ENCODE measurements around the gene INSR. TPM values are rescaled to one million over a fixed set of nuclear protein-coding genes. Genes with fewer than 3 reads are reported as not detected.
"Not testable (repeated sequence)": the region's sequence is repeated elsewhere in the genome, so short reads cannot be mapped to it uniquely, and the experiment has no call there.

The INSR gene
- total RNA-seq, 1 experiment from 2014 or later, result 0.72 TPM

DNA sequence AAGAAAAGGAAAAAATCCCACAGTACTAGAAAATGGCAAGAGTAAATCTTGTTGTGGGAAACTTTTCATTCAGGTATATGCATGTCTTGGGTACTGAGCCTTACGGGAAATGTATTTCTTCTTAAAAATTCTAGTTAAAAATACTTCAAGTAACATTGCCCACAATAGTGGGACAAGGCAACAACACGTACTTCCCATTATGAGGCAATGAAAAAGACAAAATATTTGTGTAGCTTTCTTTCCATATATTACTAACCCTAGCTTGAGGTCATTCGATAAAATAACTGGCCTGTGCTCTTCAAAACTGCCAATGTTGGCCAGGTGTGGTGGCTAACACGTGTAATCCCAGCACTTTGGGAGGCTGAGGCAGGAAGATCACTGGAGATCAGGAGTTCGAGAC is 99.2 kb downstream of the INSR start:
- no peak for DNase-seq (ENCODE audit: low read depth)

DNA sequence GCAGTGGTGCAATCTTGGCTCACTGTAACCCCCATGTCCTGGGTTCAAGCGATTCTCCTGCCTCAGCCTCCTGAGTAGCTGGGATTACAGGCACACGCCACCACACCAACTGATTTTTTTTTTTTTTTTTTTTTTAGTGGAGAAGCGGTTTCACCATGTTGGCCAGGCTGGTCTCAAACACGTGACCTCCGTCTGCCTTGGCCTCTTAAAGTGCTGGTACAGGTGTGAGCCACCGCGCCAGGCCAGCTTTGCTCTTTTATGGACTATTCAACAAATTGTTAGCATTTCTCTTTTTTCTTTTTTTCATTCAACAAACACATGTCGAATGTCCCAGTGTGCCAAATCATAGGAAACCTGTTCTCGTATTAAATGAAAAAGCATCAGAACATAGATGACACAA is 99.6 kb downstream of the INSR start:
- no peak for DNase-seq (ENCODE audit: low read depth)

DNA sequence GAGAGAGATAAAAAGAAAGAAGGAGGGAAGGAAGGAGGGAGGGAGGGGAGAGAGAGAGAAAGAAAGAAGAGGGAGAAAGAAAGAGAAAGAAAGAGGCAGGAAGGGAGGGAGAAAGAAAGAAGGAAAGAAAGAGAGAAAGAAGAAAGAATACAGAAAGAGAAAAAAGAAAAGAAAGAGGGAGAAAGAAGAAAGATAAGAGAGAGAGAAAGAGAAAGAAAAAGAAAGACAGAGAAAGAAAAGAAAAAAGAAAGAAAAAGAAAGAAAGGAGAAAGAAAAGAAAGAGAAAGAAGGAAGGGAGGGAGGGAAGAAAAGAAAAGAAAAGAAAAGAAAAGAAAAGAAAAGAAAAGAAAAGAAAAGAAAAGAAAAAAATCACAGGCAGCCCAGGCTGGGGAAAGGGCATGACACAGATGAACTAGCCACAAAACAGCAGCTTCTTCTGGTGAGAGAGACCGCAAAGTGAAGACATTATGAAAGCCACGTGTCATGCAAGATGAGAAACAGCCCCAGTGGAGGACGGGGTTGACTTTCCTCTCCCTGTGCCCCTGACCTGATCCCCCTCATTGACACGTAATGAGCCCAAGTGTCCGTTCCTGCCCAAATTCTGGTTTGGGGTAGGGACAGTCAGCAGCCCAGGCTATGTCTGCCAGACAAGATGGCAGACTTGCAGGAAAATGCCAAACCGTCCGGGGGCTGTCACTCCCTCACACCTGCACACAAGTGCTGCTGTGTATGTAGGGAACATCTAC is 102.1 kb downstream of the INSR start:
- peak; percentile 27 for DNase-seq (ENCODE audit: low read depth)

DNA sequence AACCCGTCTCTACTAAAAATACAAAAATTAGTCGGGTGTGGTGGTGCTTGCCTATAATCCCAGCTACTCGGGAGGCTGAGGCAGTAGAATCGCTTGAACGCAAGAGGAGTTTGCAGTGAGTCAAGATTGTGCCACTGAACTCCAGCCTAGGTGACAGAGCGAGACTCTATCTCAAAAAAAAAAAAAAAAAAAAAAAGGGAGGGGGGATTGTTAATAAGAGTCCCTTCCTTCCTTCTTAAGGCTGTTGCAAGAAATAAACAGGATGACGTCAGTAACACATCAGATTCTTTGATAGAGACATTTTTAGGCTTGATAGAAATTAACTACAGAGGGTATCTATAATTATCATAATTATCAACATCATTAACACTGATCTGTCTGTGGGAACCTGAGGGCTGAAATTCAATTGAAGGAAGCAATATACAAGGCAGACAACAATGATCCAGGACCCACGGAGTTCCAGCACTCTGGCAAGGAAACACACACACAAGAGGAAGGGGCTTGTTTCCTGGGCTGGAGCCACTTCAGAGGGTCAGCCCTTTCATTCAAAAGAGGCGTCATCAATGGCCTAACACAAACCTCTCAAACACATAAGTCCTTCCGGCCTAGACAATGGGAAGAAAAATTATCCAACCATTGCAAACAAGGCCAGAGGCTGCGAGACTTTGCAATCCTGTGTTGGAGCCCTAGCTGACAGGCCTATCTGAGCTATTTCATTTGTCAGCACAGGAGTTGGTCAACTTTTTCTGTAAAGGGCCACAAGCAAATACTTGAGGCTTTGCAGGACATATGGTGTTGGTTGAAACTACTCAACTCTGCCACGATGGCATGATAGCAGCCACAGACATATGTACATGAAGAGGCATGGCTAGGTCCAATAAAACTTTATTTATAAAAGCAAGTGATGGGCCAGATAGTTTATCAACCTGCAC is 105.2 kb downstream of the INSR start:
- DNase-seq (ENCODE audit: low read depth), result no peak

DNA sequence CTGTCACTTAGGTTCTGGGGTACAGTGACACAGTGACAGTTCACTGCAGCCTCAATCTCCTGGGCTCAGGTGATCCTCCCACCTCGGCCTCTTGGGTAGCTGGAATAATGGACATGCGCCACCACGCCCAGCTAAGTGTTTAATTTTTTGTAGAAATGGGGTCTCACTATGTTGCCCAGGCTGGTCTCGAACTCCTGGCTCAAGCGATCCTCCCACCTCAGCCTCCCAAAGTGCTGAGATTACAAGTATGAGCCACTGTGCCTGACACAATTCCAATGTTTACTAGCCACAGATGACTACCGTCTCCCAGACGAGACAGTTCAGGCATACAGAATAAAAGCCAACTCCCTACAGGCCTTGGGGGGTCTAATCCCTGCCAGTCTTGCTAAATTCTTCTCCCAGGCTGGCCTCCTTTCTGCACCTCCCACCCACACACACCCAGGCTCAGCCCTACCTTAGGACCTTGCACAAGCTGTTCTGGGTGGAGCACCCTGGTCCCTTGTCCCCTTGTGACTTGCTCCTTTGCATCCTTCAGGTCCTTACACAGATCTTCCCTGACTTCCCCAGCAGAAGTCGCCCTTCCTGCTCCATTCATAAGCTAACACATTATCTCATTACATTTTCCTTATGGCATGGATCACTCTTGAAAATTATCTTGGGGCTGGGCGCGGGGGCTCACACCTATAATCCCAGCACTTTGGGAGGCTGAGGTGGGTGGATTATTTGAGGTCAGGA is 106.4 kb downstream of the INSR start:
- DNase-seq (ENCODE audit: low read depth), result no peak

DNA sequence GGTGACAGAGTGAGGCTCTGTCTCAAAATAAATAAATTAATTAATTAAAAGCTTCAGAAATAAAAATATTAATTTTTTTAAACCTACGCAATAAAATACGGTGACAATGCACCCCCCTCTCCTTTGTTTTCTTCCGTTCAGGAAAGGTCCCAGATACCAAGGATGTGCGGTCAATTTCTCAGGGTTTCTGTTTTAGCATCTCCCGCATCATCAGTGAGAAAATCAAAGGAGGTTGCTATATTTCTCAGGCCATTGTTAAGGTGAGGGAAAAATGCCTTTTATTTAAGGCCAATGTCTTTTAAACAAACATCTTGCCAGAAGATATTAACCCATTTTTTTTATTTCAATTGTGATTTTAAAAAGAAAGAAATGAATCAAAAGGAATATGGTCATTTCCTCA is 111.7 kb downstream of the INSR start:
- no peak for DNase-seq (ENCODE audit: low read depth)

DNA sequence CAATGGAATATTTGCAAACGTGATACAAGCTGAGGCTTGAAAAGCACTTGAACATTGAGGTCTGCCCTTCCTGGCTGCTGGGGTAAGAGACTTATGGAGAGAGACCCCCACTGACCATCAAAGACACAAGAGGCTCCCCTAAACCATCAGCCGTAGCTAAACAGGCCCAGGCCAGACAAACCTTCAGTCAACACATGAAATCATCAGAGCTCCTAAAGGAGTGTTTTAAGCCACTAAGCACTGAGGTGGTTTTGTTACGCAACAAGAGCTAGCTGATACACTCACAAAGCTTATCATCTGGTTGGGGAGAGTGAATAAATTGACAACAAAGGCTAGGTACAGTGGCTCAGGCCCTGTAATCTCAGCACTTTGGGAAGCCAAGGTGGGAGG is 114.3 kb downstream of the INSR start:
- DNase-seq (ENCODE audit: low read depth), result no peak

DNA sequence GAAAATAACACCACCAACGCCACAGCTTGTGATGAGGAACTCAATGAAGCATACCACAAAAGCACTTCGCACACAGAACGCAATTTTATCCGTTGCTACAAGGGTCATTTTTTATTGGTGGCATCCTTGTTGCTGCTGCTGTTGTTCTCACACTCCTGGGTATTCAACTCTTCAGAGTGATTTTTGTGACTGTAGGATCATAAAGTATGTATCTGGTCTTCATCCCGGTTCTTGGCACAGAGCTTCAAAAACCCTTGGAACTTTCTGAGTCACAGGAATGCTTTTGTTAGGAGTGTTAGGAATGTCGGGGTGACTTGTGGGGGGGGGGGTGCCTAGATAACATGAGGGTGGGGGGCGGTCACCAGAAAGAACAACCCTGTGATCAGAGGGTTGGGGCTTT is 116.3 kb downstream of the INSR start:
- DNase-seq (ENCODE audit: low read depth), result no peak

DNA sequence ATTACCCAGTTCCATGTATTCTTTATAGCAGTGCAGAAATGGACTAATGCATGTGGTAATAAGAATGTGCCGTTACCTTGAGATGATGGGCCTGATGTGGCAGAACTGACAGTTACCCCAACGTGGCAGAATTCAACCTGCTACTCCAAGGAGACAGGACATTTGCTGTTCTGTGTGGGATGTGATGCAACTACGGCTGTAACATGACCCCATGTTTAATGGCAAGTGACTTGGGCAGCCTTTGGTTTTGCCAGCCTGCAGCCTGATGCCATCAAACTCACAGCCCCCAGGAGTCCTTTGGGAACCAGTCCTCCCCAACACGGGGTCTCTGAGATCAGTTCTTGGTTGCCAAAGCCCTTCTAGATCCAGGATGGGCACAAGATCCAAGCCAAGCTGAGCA is 117.4 kb downstream of the INSR start:
- DNase-seq (ENCODE audit: low read depth), result no peak

DNA sequence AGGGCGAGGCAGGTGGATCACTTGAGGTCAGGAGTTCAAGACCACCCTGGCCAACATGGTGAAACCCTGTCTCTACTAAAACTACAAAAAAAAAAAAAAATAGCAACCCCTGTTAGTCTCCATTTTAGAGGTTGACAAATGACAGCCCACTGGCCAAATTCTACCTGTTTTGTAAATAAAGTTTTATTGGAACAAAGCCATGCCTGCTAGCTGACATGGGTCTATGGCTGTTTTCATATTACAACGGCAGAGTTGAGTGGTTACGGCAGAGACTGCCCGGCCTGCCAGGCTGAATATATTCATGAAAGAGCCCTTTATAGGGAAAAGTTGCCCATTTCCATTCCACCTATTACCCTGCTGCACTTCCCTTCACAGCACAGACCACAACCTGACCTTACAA is 121.4 kb downstream of the INSR start:
- no peak for DNase-seq (ENCODE audit: low read depth)

DNA sequence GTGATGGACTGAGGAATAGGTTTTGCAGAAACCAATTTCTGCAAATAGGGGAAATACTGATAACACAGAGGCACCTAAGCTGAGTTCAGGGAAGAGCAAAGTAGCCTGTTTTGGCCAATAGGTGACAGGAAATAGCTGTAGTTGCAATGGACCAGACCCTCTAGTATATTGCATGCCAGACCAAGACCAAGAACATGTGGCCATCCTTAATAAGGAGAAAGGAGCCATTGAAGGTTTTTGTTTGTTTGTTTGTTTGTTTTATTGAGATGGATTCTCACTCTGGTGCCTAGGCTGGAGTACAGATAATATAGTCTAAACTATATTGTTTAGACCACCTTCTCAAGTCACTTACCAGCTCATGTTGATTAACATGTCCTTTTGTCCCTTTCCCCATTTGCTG is 123.2 kb downstream of the INSR start:
- DNase-seq (ENCODE audit: low read depth), result no peak

DNA sequence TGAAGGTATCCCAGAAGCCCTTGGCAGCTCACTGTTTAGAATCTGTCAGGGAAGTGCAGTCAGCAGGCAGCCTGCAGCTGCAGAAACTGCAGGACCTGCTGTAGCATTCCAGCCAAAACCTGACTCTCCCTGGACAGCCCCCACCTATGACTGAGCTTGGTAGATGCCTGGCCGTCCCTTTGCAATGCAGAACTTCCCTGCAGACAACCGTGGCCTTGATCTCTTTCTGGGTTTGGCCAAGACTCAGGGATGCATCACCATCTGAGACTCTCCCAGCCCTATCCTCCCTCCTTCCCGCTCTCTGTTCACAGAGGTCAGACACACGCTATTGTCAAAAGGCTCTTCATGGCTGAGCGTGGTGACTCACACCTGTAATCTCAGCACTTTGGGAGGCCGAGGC is 125.3 kb downstream of the INSR start:
- no peak for DNase-seq (ENCODE audit: low read depth)

DNA sequence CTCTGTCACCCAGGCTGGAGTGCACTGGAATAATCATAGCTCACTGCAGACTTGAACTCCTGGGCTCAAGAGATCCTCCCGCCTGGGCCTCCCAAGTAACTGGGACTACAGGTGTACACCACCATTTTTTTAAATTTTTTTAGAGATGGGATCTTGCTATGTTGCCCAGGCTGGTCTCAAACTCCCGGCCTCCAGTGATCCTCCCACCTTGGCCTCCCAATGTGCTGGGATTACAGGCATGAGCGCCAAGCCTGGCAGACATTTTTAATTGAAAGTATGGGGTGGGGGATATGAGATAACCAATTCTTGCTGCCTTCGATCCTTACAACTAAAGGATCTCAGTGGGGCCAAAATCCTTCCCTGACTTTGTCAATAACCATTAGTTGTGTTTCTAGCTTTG is 132.9 kb downstream of the INSR start:
- DNase-seq (ENCODE audit: low read depth), result no peak

DNA sequence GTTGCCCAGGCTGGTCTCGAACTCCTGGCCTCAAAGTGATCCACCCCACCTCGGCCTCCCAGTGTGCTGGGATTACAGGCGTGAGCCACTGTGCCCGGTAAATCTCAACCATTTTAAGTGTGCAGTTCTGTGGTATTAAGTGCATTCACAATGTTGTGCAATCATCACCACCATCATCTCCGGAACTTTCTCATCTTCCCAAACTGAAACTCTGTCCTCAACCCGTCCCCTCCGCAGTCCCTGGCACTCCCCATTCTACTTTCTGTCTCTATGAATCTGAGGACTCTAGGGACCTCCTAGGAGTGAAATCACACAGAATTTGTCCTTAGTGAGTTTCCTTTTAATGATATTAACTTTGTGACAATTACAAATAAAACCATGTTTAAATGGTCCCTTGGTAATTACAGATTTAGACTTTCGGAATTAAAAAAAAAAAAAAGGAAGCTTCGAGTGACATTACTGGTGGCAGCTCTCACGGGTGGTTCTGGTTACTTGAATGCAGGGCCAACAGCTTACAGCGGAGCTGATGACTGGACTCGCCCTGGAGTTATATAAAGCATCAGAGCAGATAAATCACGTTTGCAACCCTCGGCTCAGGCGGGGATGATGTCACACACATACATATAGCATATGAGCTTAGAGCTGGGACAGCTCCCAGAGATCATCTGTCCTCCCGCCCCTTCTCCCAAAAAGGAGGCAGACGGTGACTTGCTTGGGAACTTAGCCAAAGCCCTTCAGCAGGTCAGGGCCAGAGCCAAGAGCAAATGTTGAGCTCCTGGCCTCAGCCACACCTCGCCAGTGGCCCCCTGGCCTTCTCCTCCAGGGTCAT is 134.9 kb downstream of the INSR start:
- DNase-seq (ENCODE audit: low read depth), result peak; percentile 74

DNA sequence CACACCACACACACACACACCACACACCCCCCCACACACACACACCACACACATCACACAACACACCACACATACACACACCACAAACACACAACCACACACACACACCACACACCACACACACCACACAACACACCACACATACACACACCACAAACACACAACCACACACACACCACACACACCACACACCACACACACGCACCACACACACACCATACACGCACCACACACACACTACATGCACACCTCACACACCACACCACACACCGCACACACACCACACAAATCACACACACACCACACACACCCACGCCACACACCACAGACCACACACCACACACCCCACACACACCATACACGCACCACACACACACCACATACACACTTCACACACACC is 141.2 kb downstream of the INSR start:
- DNase-seq (ENCODE audit: low read depth), result no peak

DNA sequence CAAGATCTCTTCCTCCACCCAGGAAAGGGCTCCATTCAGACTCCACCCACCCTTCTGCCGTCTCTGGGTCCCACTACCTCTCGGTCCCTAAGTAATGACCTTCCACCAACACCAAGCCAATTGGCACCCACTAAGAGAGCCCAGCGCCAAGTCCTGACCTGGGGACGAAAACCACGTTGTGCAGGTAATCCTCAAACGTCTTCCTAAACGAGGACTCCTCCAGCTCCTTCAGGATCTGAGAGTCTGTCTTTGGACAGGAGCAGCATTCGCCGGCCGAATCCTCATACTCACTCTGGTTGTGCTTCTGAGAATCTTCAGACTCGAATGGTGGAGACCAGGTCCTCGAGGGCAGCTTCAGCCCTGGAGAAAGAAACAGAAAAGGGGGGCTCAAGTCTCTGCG is 141.6 kb downstream of the INSR start:
- peak; percentile 42 for DNase-seq (ENCODE audit: low read depth)

DNA sequence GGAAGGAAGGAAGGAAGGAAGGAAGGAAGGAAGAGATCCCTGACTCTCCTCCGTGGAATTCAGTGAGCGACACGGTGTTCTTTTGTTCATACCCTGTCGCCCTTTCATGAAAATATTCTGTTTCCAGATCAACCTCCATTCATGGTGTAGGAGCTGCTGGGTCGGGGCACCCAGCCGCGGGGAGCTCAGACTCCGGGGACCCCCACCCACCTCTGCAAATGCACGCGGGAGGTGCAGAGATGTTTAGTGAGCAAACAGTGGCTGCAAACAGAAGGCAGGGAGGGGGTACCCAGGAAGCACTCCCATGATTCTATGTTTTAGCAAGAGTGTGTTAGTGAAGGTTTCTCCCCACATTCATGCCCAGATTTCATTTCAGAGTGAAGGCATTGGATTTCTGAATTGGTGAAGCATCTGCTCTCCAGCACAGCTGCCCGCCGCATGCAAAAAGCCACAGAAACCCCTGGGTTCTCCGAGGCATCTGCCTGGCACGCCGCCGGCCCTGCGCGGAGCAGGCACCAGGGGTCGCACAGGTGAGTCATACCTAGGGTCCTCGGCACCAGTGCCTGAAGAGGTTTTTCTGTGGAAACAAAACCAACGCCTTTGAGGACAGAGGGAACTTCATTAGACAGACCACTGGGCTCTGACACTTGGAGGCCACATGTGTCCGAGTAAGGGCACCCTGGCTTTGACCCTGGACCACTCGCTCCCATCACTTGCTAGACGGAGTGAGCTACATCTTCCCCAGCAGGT is 144.1 kb downstream of the INSR start:
- DNase-seq (ENCODE audit: low read depth), result no peak

DNA sequence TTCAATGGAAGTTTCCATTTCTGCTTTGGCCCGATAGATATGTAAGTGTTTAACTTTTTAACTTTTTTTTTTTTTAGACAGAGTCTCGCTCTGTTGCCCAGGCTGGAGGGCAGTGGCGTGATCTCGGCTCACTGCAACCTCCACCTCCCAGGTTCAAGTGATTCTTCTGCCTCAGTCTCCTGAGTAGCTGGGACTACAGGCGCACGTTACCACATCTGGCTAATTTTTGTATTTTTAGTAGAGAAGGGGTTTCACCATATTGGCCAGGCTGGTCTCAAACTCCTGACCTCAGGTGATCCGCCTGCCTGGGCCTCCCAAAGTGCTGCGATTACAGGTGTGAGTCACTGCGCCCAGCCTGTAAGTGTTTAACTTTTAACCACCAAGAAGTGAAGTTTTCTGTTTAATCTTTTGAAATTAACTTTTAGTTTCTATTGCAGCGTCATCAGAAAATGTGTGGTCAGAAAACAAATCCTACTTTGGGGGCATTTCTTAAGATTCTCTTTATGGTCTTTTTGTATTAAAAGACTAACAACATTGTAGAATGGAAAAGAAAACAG is 147.0 kb downstream of the INSR start:
- DNase-seq (ENCODE audit: low read depth), result not testable (repeated sequence)

DNA sequence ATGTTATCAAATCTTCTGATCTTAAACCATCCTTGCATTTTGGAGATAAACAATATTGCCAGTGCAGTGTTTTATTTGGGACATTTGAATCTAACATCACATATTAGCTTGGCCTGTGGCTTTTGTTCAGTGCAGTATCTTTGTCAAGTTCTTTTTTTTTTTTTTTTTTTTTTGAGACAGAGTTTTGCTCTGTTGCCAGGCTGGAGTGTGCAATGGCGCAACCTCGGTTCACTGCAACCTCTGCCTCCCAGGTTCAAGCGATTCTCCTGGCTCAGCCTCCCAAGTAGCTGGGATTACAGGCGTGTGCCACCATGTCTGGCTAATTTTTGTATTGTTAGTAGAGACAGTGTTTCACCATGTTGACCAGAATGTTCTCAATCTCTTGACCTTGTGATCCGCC is 148.1 kb downstream of the INSR start:
- DNase-seq (ENCODE audit: low read depth), result not testable (repeated sequence)

DNA sequence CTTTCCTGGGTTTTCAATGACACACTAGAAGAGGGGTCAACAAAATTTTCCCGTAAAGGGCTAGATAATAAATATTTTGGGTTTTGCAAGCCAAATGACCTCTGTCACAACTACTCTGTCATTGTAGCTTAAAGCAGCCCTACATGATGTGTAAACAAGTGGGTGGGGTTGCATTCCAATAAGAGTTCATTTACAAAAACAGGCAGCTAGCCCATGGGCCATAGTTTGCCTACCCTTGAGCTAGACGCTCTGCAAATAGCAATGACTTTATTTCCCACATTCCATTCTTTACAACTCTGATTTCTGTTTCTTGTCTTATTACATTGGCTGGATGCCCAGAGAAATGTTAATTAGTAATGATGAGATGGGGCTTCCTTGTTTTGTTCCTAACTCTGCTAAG is 148.7 kb downstream of the INSR start:
- DNase-seq (ENCODE audit: low read depth), result no peak

DNA sequence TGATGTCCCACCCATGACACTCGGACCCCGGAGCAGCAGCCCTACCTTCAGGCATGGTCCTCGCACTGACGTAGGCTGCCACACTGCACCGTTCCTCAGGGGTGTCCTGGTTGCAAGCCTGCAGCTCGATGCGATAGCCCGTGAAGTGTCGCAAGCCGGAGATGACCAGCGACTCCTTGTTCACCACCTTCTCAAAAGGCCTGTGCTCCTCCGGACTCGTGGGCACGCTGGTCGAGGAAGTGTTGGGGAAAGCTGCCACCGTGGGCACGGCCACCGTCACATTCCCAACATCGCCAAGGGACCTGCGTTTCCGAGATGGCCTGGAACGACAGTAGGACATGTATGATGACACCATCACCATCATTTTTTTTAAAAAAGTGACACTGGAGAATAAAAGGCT is 151.4 kb downstream of the INSR start:
- DNase-seq (ENCODE audit: low read depth), result no peak
